ENCODE measurements around the gene DCDC2B. TPM values are rescaled to one million over a fixed set of nuclear protein-coding genes. Genes with fewer than 3 reads are reported as not detected.

Gene DCDC2B
- total and polyA plus RNA-seq, 2 of the 13 experiments (the other 11 are each of a cell fraction or from before 2014, with no cell fraction given), result not detected

- TF ChIP-seq ZNF598 (CRISPR knock-in tag; IDR thresholded peaks at IDR 0.05; ENCODE audit: borderline replicate concordance) (no peak), SYNCRIP (IDR thresholded peaks at IDR 0.05; ENCODE audit: insufficient read depth, low read depth, low read length) (no peak), ZNF326 (CRISPR knock-in tag; IDR thresholded peaks at IDR 0.05; ENCODE audit: borderline replicate concordance) (no peak), ZSCAN20 (CRISPR knock-in tag; IDR thresholded peaks at IDR 0.05; ENCODE audit: borderline replicate concordance) (no peak), MAFG (CRISPR knock-in tag; IDR thresholded peaks at IDR 0.05) (no peak), HOXA7 (CRISPR knock-in tag; IDR thresholded peaks at IDR 0.05) (no peak), MAZ (IDR thresholded peaks at IDR 0.05; ENCODE audit: borderline replicate concordance, low read depth, low read length) (no peak), MAZ (CRISPR knock-in tag; IDR thresholded peaks at IDR 0.05; ENCODE audit: low read depth) (no peak), ZNF576 (CRISPR knock-in tag; IDR thresholded peaks at IDR 0.05) (no peak), ZFP82 (CRISPR knock-in tag; IDR thresholded peaks at IDR 0.05; ENCODE audit: borderline replicate concordance) (no peak; the same call in 1 of the 2 replicates), ZNF441 (CRISPR knock-in tag; IDR thresholded peaks at IDR 0.05; ENCODE audit: borderline replicate concordance) (no peak), REPIN1 (CRISPR knock-in tag; IDR thresholded peaks at IDR 0.05; ENCODE audit: borderline replicate concordance, low read depth) (no peak), NR1H2 (CRISPR knock-in tag; IDR thresholded peaks at IDR 0.05; ENCODE audit: borderline replicate concordance, low read depth) (no peak), ZNF552 (CRISPR knock-in tag; IDR thresholded peaks at IDR 0.05; ENCODE audit: borderline replicate concordance) (no peak), HCFC1 (IDR thresholded peaks at IDR 0.05; ENCODE audit: low read depth, low read length) (no peak), ESRRA (CRISPR knock-in tag; IDR thresholded peaks at IDR 0.05; ENCODE audit: low read depth) (0 out of 2 replicates have a peak, but pooled peaks have one; percentile 7), ZNF367 (CRISPR knock-in tag; IDR thresholded peaks at IDR 0.05; ENCODE audit: borderline replicate concordance) (no peak), JUN (CRISPR knock-in tag; IDR thresholded peaks at IDR 0.05) (no peak; the same call in 1 of the 2 replicates), PREB (CRISPR knock-in tag; IDR thresholded peaks at IDR 0.05) (no peak), ZSCAN12 (CRISPR knock-in tag; IDR thresholded peaks at IDR 0.05) (no peak), ZNF572 (CRISPR knock-in tag; IDR thresholded peaks at IDR 0.05) (no peak), ZMAT3 (CRISPR knock-in tag; conservative IDR thresholded peaks at IDR 0.05) (no peak; the same call in 1 of the 2 replicates), NR0B2 (CRISPR knock-in tag; IDR thresholded peaks at IDR 0.05) (no peak), MED13 (CRISPR knock-in tag; IDR thresholded peaks at IDR 0.05) (no peak), ZNF136 (CRISPR knock-in tag; IDR thresholded peaks at IDR 0.05; ENCODE audit: low read depth) (no peak), ZNF138 (CRISPR knock-in tag; IDR thresholded peaks at IDR 0.05; ENCODE audit: low read depth) (no peak), KAT7 (CRISPR knock-in tag; IDR thresholded peaks at IDR 0.05; ENCODE audit: borderline replicate concordance) (no peak)
These were observed 30.3 kb upstream of the DCDC2B start (continued) for GRCh38 chr1:32178380-32179192.
